Stimulated activated CD8-positive, alpha-beta memory T cell treated with anti-CD3 and anti-CD28 coated beads, Interleukin-12 subunit alpha, Interleukin-12 subunit beta, amount 100 ng/mL, for 4 hours (primary cell): ENCODE results near the gene AHDC1.

Source experiments
- DNase-seq: peaks from one replicate; pipeline ENCODE4 v3.0.0-alpha.2; 2020; ENCODE audit warnings: low read depth

AHDC1 gene

GRCh38 chr1:27527223-27527889 lies 76.6 kb downstream of the AHDC1 start:
- DNase-seq = no peak

GRCh38 chr1:27526569-27527222 lies 77.2 kb downstream of the AHDC1 start:
- no peak for DNase-seq

GRCh38 chr1:27525296-27526272 lies 78.4 kb downstream of the AHDC1 start:
- DNase-seq = no peak

GRCh38 chr1:27523337-27524020 lies 80.5 kb downstream of the AHDC1 start:
- no peak for DNase-seq

- DNase-seq = no peak
Measured at GRCh38 chr1:27522432-27523336, 81.3 kb downstream of the AHDC1 start.

GRCh38 chr1:27521861-27522431 lies 82.0 kb downstream of the AHDC1 start:
- no peak for DNase-seq

DNA sequence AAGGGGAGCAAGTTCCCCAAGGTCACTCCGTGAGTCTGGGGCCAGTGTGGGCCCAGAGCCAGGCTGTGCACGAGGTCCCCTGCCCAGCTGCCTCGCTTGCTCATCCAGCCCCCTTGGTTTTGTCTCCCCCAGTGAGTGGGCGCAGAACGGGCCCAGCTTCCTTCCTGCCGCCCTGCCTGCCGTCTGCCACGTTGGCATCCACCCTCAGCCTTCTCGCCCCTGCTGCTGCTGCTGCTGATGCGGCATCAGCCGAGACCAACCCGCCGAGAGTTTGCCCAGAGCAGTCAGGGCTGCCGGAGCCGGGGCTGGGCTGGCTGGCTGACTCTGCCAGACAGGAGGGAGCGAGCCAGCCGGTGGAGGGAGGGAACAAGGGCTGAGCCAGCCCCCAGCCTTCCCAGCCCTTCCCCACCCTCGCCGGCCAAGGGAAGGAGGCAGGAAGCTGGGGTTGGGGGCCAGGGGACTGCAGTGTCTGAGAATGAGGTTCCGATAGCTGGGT lies 82.6 kb downstream of the AHDC1 start:
- peak; percentile 59 for DNase-seq

DNA sequence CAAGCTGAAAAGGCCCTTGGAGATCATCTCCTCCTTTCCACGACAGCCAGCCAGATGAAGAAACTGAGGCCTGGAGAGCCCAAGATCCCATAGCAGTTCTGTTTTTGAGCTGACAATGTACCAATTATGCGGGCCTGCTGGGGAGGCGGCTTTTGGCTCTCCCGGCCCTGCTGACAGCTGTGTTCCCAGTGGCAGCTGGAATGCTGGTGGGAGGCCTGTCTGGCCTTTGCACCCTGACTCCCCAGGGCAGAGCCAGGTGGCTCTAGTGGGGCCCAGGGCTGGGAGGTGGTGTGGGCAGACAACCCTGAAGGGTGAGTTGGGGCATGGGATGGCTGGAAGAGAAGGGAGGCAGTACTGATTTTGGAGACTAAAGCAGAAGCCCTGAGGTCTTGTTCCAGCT lies 83.3 kb downstream of the AHDC1 start:
- no peak for DNase-seq

DNA sequence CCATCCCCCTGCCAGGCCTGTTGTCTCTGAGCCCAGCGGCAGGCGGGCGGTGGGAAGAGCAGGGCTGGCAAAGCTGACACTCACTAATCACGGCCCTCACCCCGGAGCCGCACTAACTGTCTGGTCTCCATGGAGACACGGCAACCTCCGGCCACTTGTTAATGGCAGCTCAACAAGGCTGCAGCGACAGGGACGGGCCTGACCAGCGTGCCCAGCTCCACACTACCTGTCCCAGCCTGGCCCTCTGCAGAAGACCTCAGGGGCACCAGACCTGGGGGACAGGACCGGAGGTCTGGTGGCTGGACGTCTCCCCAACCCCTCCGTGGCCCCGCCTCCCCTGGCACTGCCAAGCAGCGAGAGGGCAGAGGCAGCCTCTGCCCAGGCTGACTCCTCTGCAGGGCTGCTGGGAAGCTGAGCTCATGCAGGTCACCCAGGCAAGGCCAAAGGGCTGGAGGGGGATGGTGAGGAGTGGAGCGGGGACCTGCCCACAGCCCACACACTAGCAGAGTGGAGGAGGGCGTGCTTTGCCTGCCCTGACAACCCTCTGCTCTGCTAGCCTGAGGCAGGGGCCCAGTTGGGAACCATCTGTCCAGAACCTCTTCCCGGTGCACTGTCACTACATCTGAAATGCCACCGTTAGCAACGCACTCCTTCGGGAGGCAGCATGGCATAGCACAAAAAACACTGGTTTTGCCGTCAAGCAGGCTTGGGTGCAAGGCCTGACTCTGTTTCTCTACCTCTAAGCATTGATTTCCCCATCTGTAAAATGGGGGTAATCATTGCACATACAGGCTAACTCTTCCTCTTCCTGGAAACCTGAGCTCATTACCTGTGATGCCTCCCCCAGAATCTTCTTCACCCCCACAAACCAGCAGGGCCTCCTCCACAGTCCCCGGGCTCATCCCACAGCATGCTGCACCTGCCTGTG lies 84.3 kb downstream of the AHDC1 start:
- no peak for DNase-seq

- DNase-seq = no peak
Measured at GRCh38 chr1:27518808-27519207, 85.1 kb downstream of the AHDC1 start.

GRCh38 chr1:27517907-27518718 lies 85.8 kb downstream of the AHDC1 start:
- no peak for DNase-seq

GRCh38 chr1:27517301-27517700 lies 86.6 kb downstream of the AHDC1 start:
- DNase-seq = no peak

DNA sequence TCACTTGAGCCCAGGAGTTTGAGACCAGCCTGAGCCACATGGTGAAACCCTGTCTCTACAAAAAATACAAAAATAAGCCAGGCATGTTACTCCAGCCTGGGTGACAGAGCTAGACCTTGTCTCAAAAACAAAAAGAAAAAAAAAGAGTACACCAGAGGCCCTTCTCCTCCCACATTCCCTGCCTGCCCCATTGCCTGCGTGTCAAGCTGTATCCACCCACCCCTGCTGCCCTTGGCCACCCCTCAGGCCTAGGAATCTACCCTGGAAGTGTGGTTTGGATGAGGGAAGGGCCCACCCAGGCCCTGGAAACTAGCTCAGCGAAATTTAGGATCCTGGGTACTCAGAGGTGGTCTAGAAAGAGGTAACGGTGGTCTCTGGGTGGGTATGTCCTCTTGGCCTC lies 88.3 kb downstream of the AHDC1 start:
- DNase-seq = no peak

GRCh38 chr1:27513958-27514357 lies 90.0 kb downstream of the AHDC1 start:
- DNase-seq = no peak

GRCh38 chr1:27513528-27513927 lies 90.4 kb downstream of the AHDC1 start:
- DNase-seq = no peak

DNA sequence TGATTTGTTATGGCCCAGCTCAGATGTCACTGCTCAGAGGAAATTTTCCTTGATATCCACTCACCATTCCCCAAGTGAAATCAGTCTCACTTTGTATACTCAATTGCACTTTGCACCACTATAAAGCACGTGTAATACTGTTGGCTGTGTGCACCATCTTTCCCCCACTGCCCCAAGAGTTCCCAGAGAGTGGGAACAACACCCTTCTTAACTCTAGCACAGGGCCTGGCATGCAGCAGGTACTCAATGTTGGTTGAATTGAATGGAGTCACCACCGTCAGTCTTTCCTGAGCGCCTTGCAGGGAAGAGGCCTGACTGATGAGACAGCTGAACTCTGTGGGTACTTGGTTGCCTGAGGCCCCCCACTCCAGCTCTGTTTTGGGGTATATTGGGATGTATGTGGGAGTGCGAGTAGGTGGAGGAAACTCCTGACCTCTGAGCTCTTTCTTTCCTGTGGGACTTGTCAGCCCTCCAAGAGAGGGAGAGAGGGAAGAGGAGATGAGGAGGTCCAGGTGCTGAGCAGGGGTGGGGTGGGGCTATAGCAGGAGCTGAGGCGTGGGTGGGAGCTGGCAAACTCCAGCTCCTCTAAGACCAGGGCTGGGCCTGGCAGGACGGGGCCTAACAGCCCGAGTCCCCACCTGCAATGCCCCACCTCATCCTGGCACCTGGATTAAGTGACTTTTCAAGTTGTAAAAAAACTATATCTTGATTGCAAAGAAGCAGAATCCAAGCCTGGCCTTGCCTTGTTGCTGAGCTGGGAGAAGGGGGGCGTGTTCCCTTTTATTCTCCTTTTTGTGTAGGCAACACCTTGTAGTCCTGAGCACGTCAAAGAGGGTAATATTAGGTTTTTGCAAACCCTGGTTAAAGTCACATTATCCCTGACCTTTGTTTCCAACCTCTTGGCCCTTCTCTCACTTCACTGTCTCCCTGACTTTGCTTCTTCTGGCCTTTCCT lies 94.5 kb downstream of the AHDC1 start:
- no peak for DNase-seq

DNA sequence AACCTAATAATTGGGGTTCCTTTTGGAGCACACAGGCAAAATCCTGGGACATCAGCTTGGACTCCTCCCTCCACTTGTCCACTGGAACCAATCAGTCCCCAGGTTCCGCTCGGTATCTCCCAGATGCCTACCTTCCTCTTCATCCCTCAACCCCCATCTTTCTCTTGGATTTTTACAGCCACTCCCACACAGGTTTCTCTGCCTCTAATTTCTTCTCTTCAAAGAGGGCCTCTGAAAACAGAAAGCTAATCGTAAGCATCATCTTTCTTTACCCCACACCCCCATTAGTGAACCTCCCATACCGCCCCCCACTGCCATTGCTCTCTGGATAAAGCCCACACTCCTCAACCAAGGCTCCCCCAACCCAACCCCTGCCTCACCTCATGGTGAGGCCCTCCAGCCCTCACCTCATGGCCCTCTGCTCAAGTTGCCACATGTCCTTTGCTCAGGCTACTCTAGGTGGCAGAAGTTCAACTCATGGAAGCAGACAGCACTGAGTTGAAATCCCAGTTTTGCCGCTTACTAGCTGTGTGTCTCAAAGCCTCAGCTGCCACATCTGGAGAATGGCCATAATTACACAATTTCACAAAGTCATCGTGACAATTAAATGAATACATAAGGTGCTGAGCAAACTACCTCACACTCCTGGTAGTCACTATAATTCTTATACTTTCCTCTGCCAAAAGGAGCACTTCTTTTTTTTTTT lies 95.8 kb downstream of the AHDC1 start:
- DNase-seq = no peak
